Smooth muscle cell (in vitro differentiated cells): ENCODE results near the gene PRRT4. TPM values are rescaled to one million over a fixed set of nuclear protein-coding genes. Genes with fewer than 3 reads are reported as not detected.
A peak's percentile ranks its signal among the peaks of the same experiment; 100 is the strongest.

ENCODE experiments used
- DNase-seq: peaks from one replicate; lab custom pipeline; 2025; ENCODE audit not compliant: unreplicated experiment; lab: John Stamatoyannopoulos, UW
- H2AFZ ChIP-seq: fragments of 200-600 bp; sonication (generic); 2 replicates; pipeline ENCODE4 v1.6.0; 2016; ENCODE audit warnings: antibody characterized with exemption, low read depth, mild to moderate bottlenecking
- H3F3A ChIP-seq: fragments of 200-600 bp; sonication (generic); 2 replicates; pipeline ENCODE4 v1.6.0; 2017; ENCODE audit warnings: antibody characterized with exemption, low read depth
- H3K27ac ChIP-seq: fragments of 200-600 bp; sonication (generic); 2 replicates; pipeline ENCODE4 v1.5.1; 2016; ENCODE audit warnings: low read depth, mild to moderate bottlenecking
- H3K27me3 ChIP-seq: fragments of 200-600 bp; sonication (generic); 2 replicates; pipeline ENCODE4 v1.6.1; 2016; ENCODE audit warnings: low read depth, mild to moderate bottlenecking
- H3K36me3 ChIP-seq: fragments of 200-600 bp; sonication (generic); 2 replicates; pipeline ENCODE4 v1.5.1; 2016; ENCODE audit warnings: low read depth
- H3K4me1 ChIP-seq: fragments of 200-600 bp; sonication (generic); 2 replicates; pipeline ENCODE4 v1.5.1; 2016; ENCODE audit warnings: low read depth
- H3K4me2 ChIP-seq: fragments of 200-600 bp; sonication (generic); 2 replicates; pipeline ENCODE4 v1.6.0; 2016; ENCODE audit warnings: mild to moderate bottlenecking
- H3K4me3 ChIP-seq: fragments of 200-600 bp; sonication (generic); 2 replicates; pipeline ENCODE4 v1.5.1; 2016; ENCODE audit warnings: mild to moderate bottlenecking
- H3K79me2 ChIP-seq: fragments of 200-600 bp; sonication (generic); 2 replicates; pipeline ENCODE4 v1.6.0; 2016; ENCODE audit warnings: low read depth, mild to moderate bottlenecking
- H3K9ac ChIP-seq: fragments of 200-600 bp; sonication (generic); 2 replicates; pipeline ENCODE4 v1.6.0; 2016; ENCODE audit warnings: low read depth
- H3K9me3 ChIP-seq: fragments of 200-600 bp; sonication (generic); replicated peaks from 2 replicates; pipeline ENCODE4 v1.5.1; 2016; ENCODE audit warnings: low read depth
- H4K20me1 ChIP-seq: fragments of 200-600 bp; sonication (generic); 2 replicates; pipeline ENCODE4 v1.6.0; 2016; ENCODE audit warnings: low read depth
- WGBS: methylation state at CpG from one replicate; pipeline ENCODE4 v1.1.7; 2016; ENCODE audit warnings: low lambda C conversion rate; 5-methylcytosine and 5-hydroxymethylcytosine counted together
- polyA plus RNA-seq: library from polyadenylated mRNA; unstranded; fragments of >200 nt; fragmentation: Nextera tagmentation; extraction: Ambion mirVana; gene quantifications from 2 replicates; pipeline ENCODE4 v1.2.1, GENCODE V29; 2016
- total RNA-seq: library from RNA; depleted of rRNA; stranded (reverse); fragments of >200 nt; gene quantifications from 2 replicates; pipeline ENCODE4 v1.2.3, GENCODE V29; 2014
- TF ChIP-seq, protein P1 (sequence below): fragments of 200-600 bp; sonication (generic); IDR thresholded peaks from 2 replicates; pipeline ENCODE4 v1.5.1; 2017; ENCODE audit warnings: borderline replicate concordance, mild to moderate bottlenecking, antibody characterized with exemption; ENCODE audit not compliant: insufficient read depth, poor library complexity, severe bottlenecking

PRRT4 gene
- total and polyA plus RNA-seq, 2 experiments from 2014 or later, result 0.09 to 0.83 TPM

DNA sequence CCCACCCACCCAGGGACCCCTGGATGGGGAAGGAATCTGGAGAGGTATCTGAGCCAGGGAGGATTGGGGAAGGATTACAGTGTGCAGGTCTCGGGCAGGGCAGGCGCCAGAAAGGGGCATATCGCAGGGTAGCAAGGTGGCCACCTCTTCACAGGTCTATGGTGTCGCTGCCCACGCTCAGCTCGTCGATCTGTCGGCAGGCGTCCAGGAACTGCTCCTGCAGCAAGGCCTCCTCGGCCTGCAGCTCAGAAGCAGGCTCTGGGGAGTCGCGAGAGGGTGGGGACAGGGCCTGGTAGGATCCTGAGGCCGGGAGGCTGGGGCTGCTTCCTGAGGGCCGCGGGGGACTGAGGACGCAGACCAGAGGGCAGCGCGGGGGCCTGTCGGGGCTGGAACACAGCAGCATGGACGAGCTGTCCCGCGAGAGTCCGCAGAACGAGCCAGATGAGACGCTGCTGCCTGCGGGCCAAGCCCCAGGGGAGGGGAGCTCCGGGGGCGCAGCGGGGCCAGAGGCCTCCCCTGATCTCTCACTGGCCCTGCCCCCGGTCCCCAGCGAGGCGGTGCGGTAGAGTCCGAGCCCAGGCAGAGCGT lies 10.7 kb downstream of the PRRT4 start:
- no peaks in the 10 kb centered on the region for H3K36me3 ChIP-seq
- H3K9me3 ChIP-seq, result no peaks in the 10 kb centered on the region
- DNase-seq, result no peak
- no peak overlapping the region for H3K4me3 ChIP-seq
- TF ChIP-seq, protein P1, sequence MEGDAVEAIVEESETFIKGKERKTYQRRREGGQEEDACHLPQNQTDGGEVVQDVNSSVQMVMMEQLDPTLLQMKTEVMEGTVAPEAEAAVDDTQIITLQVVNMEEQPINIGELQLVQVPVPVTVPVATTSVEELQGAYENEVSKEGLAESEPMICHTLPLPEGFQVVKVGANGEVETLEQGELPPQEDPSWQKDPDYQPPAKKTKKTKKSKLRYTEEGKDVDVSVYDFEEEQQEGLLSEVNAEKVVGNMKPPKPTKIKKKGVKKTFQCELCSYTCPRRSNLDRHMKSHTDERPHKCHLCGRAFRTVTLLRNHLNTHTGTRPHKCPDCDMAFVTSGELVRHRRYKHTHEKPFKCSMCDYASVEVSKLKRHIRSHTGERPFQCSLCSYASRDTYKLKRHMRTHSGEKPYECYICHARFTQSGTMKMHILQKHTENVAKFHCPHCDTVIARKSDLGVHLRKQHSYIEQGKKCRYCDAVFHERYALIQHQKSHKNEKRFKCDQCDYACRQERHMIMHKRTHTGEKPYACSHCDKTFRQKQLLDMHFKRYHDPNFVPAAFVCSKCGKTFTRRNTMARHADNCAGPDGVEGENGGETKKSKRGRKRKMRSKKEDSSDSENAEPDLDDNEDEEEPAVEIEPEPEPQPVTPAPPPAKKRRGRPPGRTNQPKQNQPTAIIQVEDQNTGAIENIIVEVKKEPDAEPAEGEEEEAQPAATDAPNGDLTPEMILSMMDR, result no peak
- H3K27me3 ChIP-seq, result peaks cover 52% of the 10 kb centered on the region
- no peak overlapping the region for H3K9ac ChIP-seq
- H3K4me1 ChIP-seq, result no peaks in the 10 kb centered on the region
- no peaks in the 10 kb centered on the region for H3F3A ChIP-seq
- no peak overlapping the region for H3K27ac ChIP-seq
- H3K4me2 ChIP-seq, result no peak overlapping the region
- H2AFZ ChIP-seq, result no peak overlapping the region
- WGBS, result 88% methylated on average over 16 of the region's 35 CpGs
- H4K20me1 ChIP-seq, result no peaks in the 10 kb centered on the region
- H3K79me2 ChIP-seq, result no peaks in the 10 kb centered on the region

DNA sequence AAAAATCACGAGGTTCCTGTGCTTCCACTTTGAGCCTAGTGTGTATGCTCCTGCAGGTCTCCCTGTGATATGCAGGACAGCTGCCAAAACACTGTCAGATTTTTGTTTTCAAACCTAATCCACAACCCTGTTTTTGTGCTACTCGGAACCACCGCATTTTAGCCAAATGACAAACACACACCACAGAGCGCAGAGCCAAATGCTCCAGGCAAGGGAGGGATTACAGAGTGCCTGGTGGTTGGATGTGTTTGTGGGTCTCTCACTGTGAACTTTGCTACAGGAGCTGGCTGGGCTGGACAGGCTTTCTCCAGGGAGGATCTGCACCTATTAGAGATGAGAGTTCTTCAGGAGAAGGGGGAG lies 12.0 kb downstream of the PRRT4 start:
- DNase-seq, result no peak
- Histone ChIP-seq H3F3A (no peaks in the 10 kb centered on the region), H3K4me2 (no peak overlapping the region), H2AFZ (no peak overlapping the region), H3K9ac (no peak overlapping the region), H4K20me1 (no peaks in the 10 kb centered on the region), H3K79me2 (no peaks in the 10 kb centered on the region), H3K4me3 (no peak overlapping the region), H3K4me1 (no peaks in the 10 kb centered on the region), H3K27ac (no peak overlapping the region), H3K27me3 (peaks cover 52% of the 10 kb centered on the region), H3K36me3 (no peaks in the 10 kb centered on the region), H3K9me3 (no peaks in the 10 kb centered on the region)
- TF ChIP-seq, protein P1, result no peak
- WGBS, result 46% methylated on average over 4 of the region's 4 CpGs

DNA sequence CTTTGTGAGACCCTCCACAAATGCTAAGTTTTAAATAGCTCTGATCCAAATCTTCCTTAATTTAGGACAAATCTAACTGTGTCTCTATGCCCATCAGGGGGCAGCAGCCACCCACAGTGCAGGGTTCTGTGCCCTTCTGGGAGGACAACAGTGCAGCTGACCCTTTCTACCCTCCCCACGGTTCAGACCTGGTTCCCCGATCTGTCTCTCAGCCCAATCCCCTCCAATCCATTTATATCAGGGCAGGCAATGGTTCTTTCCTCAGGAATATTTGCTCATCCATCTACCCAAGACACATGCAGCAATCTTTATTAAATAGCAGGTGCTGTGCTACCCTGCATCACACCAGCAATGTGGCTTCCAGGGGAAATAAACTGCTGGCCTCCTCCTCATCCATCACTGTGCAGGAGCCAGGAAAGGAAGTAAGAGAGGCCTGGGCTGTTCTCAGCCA lies 13.8 kb downstream of the PRRT4 start:
- WGBS, result 36% methylated on average over 2 of the region's 2 CpGs
- peaks cover 4% of the 10 kb centered on the region for H3K4me1 ChIP-seq
- H3K27me3 ChIP-seq, result peaks cover 38% of the 10 kb centered on the region
- H3K36me3 ChIP-seq, result no peaks in the 10 kb centered on the region
- H3F3A ChIP-seq, result no peaks in the 10 kb centered on the region
- H3K27ac ChIP-seq, result no peak overlapping the region
- TF ChIP-seq, protein P1, result peak; percentile 76
- DNase-seq, result no peak
- peaks cover 7% of the 10 kb centered on the region for H3K79me2 ChIP-seq
- H3K4me3 ChIP-seq, result no peak overlapping the region
- H2AFZ ChIP-seq, result no peak overlapping the region
- no peaks in the 10 kb centered on the region for H4K20me1 ChIP-seq
- no peak overlapping the region for H3K4me2 ChIP-seq
- no peak overlapping the region for H3K9ac ChIP-seq
- H3K9me3 ChIP-seq, result no peaks in the 10 kb centered on the region

DNA sequence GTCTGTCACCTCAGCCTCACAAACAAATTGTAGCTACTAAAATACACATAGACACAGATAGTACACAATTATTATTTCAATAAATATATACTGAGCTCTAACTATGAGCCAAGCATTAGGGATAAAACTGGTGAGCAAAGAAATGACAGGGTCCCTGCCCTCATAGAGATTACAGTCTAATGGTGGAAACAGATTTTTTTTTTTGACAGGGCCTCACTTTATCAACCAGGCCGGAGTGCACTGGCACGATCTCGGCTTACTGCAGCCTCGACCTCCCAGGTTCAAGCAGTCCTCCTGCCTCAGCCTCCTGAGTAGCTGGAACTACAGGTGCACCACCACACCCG lies 17.1 kb downstream of the PRRT4 start:
- peaks cover 9% of the 10 kb centered on the region for H3K27me3 ChIP-seq
- peak overlapping the region; percentile 98 for H3K4me2 ChIP-seq

More for the DNA sequence above, 17.1 kb downstream of the PRRT4 start:
- WGBS, result 95% methylated on average over 5 of the region's 5 CpGs
- DNase-seq, result no peak
- Histone ChIP-seq H3K79me2 (peaks cover 29% of the 10 kb centered on the region), H3K9me3 (no peaks in the 10 kb centered on the region), H3K36me3 (no peaks in the 10 kb centered on the region), H3K27ac (no peak overlapping the region), H3K4me1 (peaks cover 4% of the 10 kb centered on the region), H3K9ac (no peak overlapping the region), H3F3A (no peaks in the 10 kb centered on the region), H2AFZ (peak overlapping the region; percentile 98), H3K4me3 (peak overlapping the region; percentile 97), H4K20me1 (peaks cover 7% of the 10 kb centered on the region)
- TF ChIP-seq, protein P1, result no peak
